Neural cell (in vitro differentiated cells): ENCODE results near the gene DDN.

ENCODE experiments used
- EP300 ChIP-seq: fragments of 450-650 bp; conservative IDR thresholded peaks from 2 replicates; pipeline ENCODE4 v1.6.1; 2014; ENCODE audit warnings: antibody characterized with exemption, mild to moderate bottlenecking, moderate library complexity; ENCODE audit not compliant: poor library complexity, severe bottlenecking
- EZH2 ChIP-seq: fragments of 200-600, 300-800 bp; shearing (Covaris generic), sonication (generic); IDR thresholded peaks from 2 replicates; pipeline ENCODE4 v1.6.1; 2014; ENCODE audit warnings: antibody characterized with exemption, low read length, borderline replicate concordance, mild to moderate bottlenecking; ENCODE audit not compliant: insufficient read depth, poor library complexity, severe bottlenecking
- POLR2AphosphoS5 ChIP-seq: IDR thresholded peaks from 2 replicates; pipeline ENCODE4 v1.6.1; 2012
- RAD21 ChIP-seq: fragments of 450-650 bp; conservative IDR thresholded peaks from 2 replicates; pipeline ENCODE4 v1.6.1; 2014; ENCODE audit warnings: antibody characterized with exemption, mild to moderate bottlenecking, moderate library complexity
- REST ChIP-seq: IDR thresholded peaks from 2 replicates; pipeline ENCODE4 v1.6.1; 2012; ENCODE audit warnings: borderline replicate concordance
- SMC3 ChIP-seq: fragments of 450-650 bp; conservative IDR thresholded peaks from 2 replicates; pipeline ENCODE4 v1.6.1; 2014; ENCODE audit warnings: antibody characterized with exemption, mild to moderate bottlenecking, moderate library complexity; ENCODE audit not compliant: poor library complexity
- TAF1 ChIP-seq: IDR thresholded peaks from 2 replicates; pipeline ENCODE4 v1.6.1; 2012; ENCODE audit warnings: low read depth
- TF ChIP-seq, protein P1 (sequence below): fragments of 450-650 bp; IDR thresholded peaks from 2 replicates; pipeline ENCODE4 v1.5.1; 2014; ENCODE audit warnings: antibody characterized with exemption, mild to moderate bottlenecking, moderate library complexity; ENCODE audit not compliant: poor library complexity, severe bottlenecking

DNA sequence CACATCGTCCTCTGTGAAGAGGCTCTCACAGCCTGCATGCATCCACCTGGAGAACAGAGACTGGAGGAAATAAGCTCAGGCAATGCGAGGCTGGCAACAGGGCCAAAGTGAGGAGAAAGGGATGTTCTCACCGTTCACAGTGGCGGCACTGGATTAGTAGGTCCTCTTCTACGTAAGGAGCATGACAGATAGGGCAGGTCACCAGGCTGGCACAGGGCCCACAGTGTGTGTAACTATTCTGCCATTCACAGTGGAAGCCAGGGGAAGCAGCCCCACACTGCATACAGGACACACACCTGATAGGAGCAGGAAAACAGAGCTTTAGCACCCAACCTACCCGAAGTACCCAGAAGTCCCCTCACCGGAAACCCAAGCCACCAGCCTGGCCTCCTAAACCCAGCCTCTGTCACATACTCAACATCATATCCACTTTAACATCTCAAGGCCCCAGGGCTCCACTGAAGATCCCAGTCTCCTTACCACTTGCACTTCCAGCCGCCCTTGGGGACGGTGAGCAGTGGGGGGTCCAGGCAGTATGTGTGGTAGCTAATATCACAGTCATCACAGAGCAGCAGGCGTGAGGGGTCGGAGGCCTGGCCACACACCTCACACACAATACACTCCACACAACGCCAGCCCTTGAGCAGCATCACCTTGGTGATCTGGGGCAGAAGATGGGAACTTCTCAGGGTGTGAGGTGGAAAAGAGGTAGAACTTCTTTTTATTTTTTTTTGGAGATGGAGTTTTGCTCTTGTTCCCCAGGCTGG lies 47.1 kb upstream of the DDN start:
- TF ChIP-seq, protein P1, sequence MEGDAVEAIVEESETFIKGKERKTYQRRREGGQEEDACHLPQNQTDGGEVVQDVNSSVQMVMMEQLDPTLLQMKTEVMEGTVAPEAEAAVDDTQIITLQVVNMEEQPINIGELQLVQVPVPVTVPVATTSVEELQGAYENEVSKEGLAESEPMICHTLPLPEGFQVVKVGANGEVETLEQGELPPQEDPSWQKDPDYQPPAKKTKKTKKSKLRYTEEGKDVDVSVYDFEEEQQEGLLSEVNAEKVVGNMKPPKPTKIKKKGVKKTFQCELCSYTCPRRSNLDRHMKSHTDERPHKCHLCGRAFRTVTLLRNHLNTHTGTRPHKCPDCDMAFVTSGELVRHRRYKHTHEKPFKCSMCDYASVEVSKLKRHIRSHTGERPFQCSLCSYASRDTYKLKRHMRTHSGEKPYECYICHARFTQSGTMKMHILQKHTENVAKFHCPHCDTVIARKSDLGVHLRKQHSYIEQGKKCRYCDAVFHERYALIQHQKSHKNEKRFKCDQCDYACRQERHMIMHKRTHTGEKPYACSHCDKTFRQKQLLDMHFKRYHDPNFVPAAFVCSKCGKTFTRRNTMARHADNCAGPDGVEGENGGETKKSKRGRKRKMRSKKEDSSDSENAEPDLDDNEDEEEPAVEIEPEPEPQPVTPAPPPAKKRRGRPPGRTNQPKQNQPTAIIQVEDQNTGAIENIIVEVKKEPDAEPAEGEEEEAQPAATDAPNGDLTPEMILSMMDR, result no peak
- TF ChIP-seq REST (no peak), EP300 (no peak), RAD21 (no peak), POLR2AphosphoS5 (no peak), TAF1 (no peak), EZH2 (no peak), SMC3 (no peak)
